GM12865 (cell line): ENCODE measurements around the gene RGS2.

ENCODE experiments used
- DNase-seq: peaks from one replicate; pipeline ENCODE4 v3.0.0; 2010; ENCODE audit warnings: low read depth
- H3K4me3 ChIP-seq: 2 replicates; pipeline ENCODE4 v1.5.1; 2011; ENCODE audit warnings: mild to moderate bottlenecking, low read depth, low read length, control low read depth
- CTCF ChIP-seq: IDR thresholded peaks from 2 replicates; pipeline ENCODE4 v1.5.1; 2011; ENCODE audit warnings: low read length, control low read depth, low read depth, inconsistent platforms; ENCODE audit not compliant: insufficient read depth; ENCODE audit errors: missing control alignments

The RGS2 gene

GRCh38 chr1:192844360-192844759 lies 35.5 kb downstream of the RGS2 start:
- no peak for TF ChIP-seq CTCF
- no peak overlapping the region for H3K4me3 ChIP-seq
- no peak for DNase-seq

GRCh38 chr1:192846950-192847349 lies 38.1 kb downstream of the RGS2 start:
- TF ChIP-seq CTCF, result no peak
- H3K4me3 ChIP-seq, result no peak overlapping the region
- no peak for DNase-seq

GRCh38 chr1:192849011-192849410 lies 40.2 kb downstream of the RGS2 start:
- TF ChIP-seq CTCF, result no peak
- DNase-seq, result no peak
- no peak overlapping the region for H3K4me3 ChIP-seq

- no peak for DNase-seq
- no peak for TF ChIP-seq CTCF
- H3K4me3 ChIP-seq, result no peak overlapping the region
Observed at GRCh38 chr1:192849442-192849841, 40.6 kb downstream of the RGS2 start.

GRCh38 chr1:192852001-192852947 lies 43.4 kb downstream of the RGS2 start:
- H3K4me3 ChIP-seq, result no peak overlapping the region
- no peak for TF ChIP-seq CTCF
- no peak for DNase-seq

GRCh38 chr1:192858456-192858855 lies 49.6 kb downstream of the RGS2 start:
- TF ChIP-seq CTCF, result no peak
- H3K4me3 ChIP-seq, result no peak overlapping the region
- no peak for DNase-seq

- no peak for TF ChIP-seq CTCF
- no peak for DNase-seq
- H3K4me3 ChIP-seq, result no peak overlapping the region
Observed at GRCh38 chr1:192859808-192860207, 51.0 kb downstream of the RGS2 start.
